Osteoblast (primary cell): Measurements from ENCODE around the gene ITGA7. TPM values are rescaled to one million over a fixed set of nuclear protein-coding genes. Genes with fewer than 3 reads are reported as not detected.

ENCODE experiments used
- DNase-seq: peaks from one replicate; pipeline ENCODE4 v3.0.0; 2011; ENCODE audit warnings: low spot score, mixed read lengths; ENCODE audit not compliant: insufficient read length; ENCODE audit errors: missing footprints
- H2AFZ ChIP-seq: 2 replicates; pipeline ENCODE4 v1.6.0; 2011; ENCODE audit warnings: mild to moderate bottlenecking, low read length
- H3K27ac ChIP-seq: 2 replicates; pipeline ENCODE4 v1.5.1; 2011; ENCODE audit warnings: mild to moderate bottlenecking, low read depth, low read length, moderate library complexity
- H3K27me3 ChIP-seq: 2 replicates; pipeline ENCODE4 v1.6.0; 2012; ENCODE audit warnings: mild to moderate bottlenecking, control low read depth, inconsistent platforms, low read length, moderate library complexity; ENCODE audit not compliant: insufficient read depth
- H3K36me3 ChIP-seq: 2 replicates; pipeline ENCODE4 v1.5.1; 2011; ENCODE audit warnings: mild to moderate bottlenecking, low read length, control low read depth, moderate library complexity; ENCODE audit not compliant: insufficient read depth
- H3K4me1 ChIP-seq: 2 replicates; pipeline ENCODE4 v1.5.1; 2011; ENCODE audit warnings: mild to moderate bottlenecking, low read length, control low read depth, moderate library complexity; ENCODE audit not compliant: insufficient read depth
- H3K4me2 ChIP-seq: 2 replicates; pipeline ENCODE4 v1.6.0; 2011; ENCODE audit warnings: mild to moderate bottlenecking, low read length; ENCODE audit not compliant: insufficient read depth
- H3K4me3 ChIP-seq: fragments of 200-600 bp; sonication (generic); 3 replicates; pipeline ENCODE4 v1.5.1; 2012; ENCODE audit warnings: mild to moderate bottlenecking, low read length, inconsistent platforms; ENCODE audit not compliant: insufficient read depth
- H3K79me2 ChIP-seq: 2 replicates; pipeline ENCODE4 v1.6.0; 2012; ENCODE audit warnings: mild to moderate bottlenecking, low read length, control low read depth, inconsistent platforms; ENCODE audit not compliant: insufficient read depth
- H3K9me3 ChIP-seq: 2 replicates; pipeline ENCODE4 v1.5.1; 2011; ENCODE audit warnings: low read depth, low read length, control low read depth
- H4K20me1 ChIP-seq: 2 replicates; pipeline ENCODE4 v1.6.0; 2012; ENCODE audit warnings: mild to moderate bottlenecking, low read length, control low read depth; ENCODE audit not compliant: insufficient read depth
- total RNA-seq: library from RNA; depleted of rRNA; stranded (reverse); fragments of >200 nt; gene quantifications from 2 replicates; pipeline ENCODE4 v1.2.3, GENCODE V29; 2012
- TF ChIP-seq, protein P1 (sequence below): IDR thresholded peaks from 2 replicates; pipeline ENCODE4 v1.5.1; 2011; ENCODE audit warnings: mild to moderate bottlenecking, low read depth, low read length, moderate library complexity; ENCODE audit errors: extremely low read depth

The ITGA7 gene
- total RNA-seq, 1 donor = 22.4 TPM

- Histone ChIP-seq H3K4me3 (no peak overlapping the region), H3K27ac (no peak overlapping the region), H2AFZ (no peak overlapping the region), H3K36me3 (no peaks in the 10 kb centered on the region), H3K4me2 (no peak overlapping the region), H3K9me3 (no peaks in the 10 kb centered on the region), H3K27me3 (peaks cover 6% of the 10 kb centered on the region), H3K4me1 (peaks cover 8% of the 10 kb centered on the region), H3K79me2 (no peaks in the 10 kb centered on the region), H4K20me1 (no peaks in the 10 kb centered on the region)
- DNase-seq = no peak
- TF ChIP-seq, protein P1, sequence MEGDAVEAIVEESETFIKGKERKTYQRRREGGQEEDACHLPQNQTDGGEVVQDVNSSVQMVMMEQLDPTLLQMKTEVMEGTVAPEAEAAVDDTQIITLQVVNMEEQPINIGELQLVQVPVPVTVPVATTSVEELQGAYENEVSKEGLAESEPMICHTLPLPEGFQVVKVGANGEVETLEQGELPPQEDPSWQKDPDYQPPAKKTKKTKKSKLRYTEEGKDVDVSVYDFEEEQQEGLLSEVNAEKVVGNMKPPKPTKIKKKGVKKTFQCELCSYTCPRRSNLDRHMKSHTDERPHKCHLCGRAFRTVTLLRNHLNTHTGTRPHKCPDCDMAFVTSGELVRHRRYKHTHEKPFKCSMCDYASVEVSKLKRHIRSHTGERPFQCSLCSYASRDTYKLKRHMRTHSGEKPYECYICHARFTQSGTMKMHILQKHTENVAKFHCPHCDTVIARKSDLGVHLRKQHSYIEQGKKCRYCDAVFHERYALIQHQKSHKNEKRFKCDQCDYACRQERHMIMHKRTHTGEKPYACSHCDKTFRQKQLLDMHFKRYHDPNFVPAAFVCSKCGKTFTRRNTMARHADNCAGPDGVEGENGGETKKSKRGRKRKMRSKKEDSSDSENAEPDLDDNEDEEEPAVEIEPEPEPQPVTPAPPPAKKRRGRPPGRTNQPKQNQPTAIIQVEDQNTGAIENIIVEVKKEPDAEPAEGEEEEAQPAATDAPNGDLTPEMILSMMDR = no peak
Measured at GRCh38 chr12:55676707-55677106, 31.0 kb downstream of the ITGA7 start.

DNA sequence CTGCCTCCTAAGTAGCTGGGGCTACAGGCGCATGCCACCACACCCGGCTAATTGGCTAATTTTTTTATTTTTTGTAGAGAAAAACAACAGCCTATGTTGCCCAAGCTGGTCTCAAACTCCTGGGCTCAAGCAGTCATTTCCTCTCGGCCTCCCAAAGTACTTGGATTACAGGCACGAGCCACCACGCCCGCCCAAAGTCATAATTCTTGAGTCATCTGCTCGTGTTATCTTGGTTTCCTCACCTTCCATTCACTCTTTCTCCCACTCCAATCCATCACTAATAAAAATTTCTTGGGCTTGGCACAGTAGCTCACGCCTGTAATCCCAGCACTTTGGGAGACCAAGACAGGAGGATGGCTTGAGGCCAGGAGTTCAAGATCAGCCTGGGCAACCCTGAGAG, 32.0 kb downstream of the ITGA7 start:
- H3K9me3 ChIP-seq = no peaks in the 10 kb centered on the region
- H3K27me3 ChIP-seq = peaks cover 6% of the 10 kb centered on the region
- no peaks in the 10 kb centered on the region for H3K79me2 ChIP-seq
- H2AFZ ChIP-seq = no peak overlapping the region
- no peaks in the 10 kb centered on the region for H4K20me1 ChIP-seq
- no peaks in the 10 kb centered on the region for H3K4me1 ChIP-seq
- no peak for DNase-seq
- no peak overlapping the region for H3K4me3 ChIP-seq
- H3K27ac ChIP-seq = no peak overlapping the region
- H3K4me2 ChIP-seq = no peak overlapping the region
- TF ChIP-seq, protein P1 = no peak
- H3K36me3 ChIP-seq = no peaks in the 10 kb centered on the region

GRCh38 chr12:55673638-55674037, 34.1 kb downstream of the ITGA7 start:
- Histone ChIP-seq H3K4me2 (no peak overlapping the region), H3K27ac (no peak overlapping the region), H2AFZ (no peak overlapping the region), H3K4me3 (no peak overlapping the region), H4K20me1 (no peaks in the 10 kb centered on the region), H3K9me3 (no peaks in the 10 kb centered on the region), H3K27me3 (peaks cover 6% of the 10 kb centered on the region), H3K4me1 (no peaks in the 10 kb centered on the region), H3K36me3 (no peaks in the 10 kb centered on the region), H3K79me2 (no peaks in the 10 kb centered on the region)
- peak; percentile 60 for DNase-seq
- TF ChIP-seq, protein P1 = no peak

- H3K27ac ChIP-seq = no peak overlapping the region
- TF ChIP-seq, protein P1 = no peak
- no peaks in the 10 kb centered on the region for H3K36me3 ChIP-seq
- no peak overlapping the region for H3K4me3 ChIP-seq
- no peaks in the 10 kb centered on the region for H3K79me2 ChIP-seq
- peaks cover 6% of the 10 kb centered on the region for H3K27me3 ChIP-seq
- H3K9me3 ChIP-seq = no peaks in the 10 kb centered on the region
- H3K4me2 ChIP-seq = no peak overlapping the region
- H4K20me1 ChIP-seq = no peaks in the 10 kb centered on the region
- H3K4me1 ChIP-seq = no peaks in the 10 kb centered on the region
- no peak for DNase-seq
- H2AFZ ChIP-seq = no peak overlapping the region
Measured at GRCh38 chr12:55671746-55672145, 36.0 kb downstream of the ITGA7 start.
